Prostate gland (tissue), 2 donors: ENCODE measurements around the gene NEURL1. TPM values are rescaled to one million over a fixed set of nuclear protein-coding genes. Genes with fewer than 3 reads are reported as not detected.

Experiments
- DNase-seq: peaks from one replicate; pipeline ENCODE4 v3.0.0-alpha.2; 2019; ENCODE audit warnings: low spot score
- H3K27ac ChIP-seq, 2 donors: fragments of 200-600 bp; sonication (generic); 2 replicates each; pipeline ENCODE4 v1.5.1; 2017 to 2019
- H3K27me3 ChIP-seq: fragments of 200-600 bp; sonication (generic); replicated peaks from 2 replicates; pipeline ENCODE4 v1.5.1; 2019; ENCODE audit not compliant: insufficient read depth
- H3K36me3 ChIP-seq, 2 donors: fragments of 200-600 bp; sonication (generic); 1 replicate in 1 of 2; 2 replicates in 1 of 2; pipeline versions ENCODE4 v1.5.1 to v1.8.1; 2017 to 2019
- H3K4me1 ChIP-seq: fragments of 200-600 bp; sonication (generic); replicated peaks from 2 replicates; pipeline ENCODE4 v1.5.1; 2019
- H3K4me3 ChIP-seq, 2 donors: fragments of 200-600 bp; sonication (generic); 2 replicates each; pipeline ENCODE4 v1.5.1; 2017 to 2019
- H3K9me3 ChIP-seq: fragments of 200-600 bp; sonication (generic); 2 replicates; pipeline ENCODE4 v1.5.1; 2017
- POLR2A ChIP-seq: fragments of 450-650 bp; IDR thresholded peaks from one replicate; pipeline ENCODE4 v1.6.1; 2016; ENCODE audit warnings: antibody characterized with exemption, mild to moderate bottlenecking
- POLR2AphosphoS5 ChIP-seq: sonication (generic); formaldehyde crosslinking; IDR thresholded peaks from one replicate; pipeline ENCODE4 v1.6.1; 2017; ENCODE audit warnings: antibody characterized with exemption
- WGBS: methylation state at CpG from one replicate; pipeline ENCODE4 v1.1.5; 2018; 5-methylcytosine and 5-hydroxymethylcytosine counted together
- intact Hi-C: fragments of 100-400 bp; cut with DNase I; formaldehyde crosslinking; loops from one replicate; pipeline ENCODE4 v1.14.2; 2022
- total RNA-seq, 2 donors: library from RNA; depleted of rRNA; stranded (reverse); fragments of >200 nt; gene quantifications; one replicate each; pipeline ENCODE4 v1.1.0, GENCODE V29; 2016
- TF ChIP-seq, protein P1 (sequence below), 4 experiments: fragments of 200-600 bp in 2 of 4; fragments of 450-650 bp in 2 of 4; sonication (generic) in 2 of 4; IDR thresholded peaks; 1 replicate in 3 of 4; 2 replicates in 1 of 4; pipeline ENCODE4 v1.5.1; 2016 to 2019; ENCODE audit warnings: antibody characterized with exemption in 4 of 4, mild to moderate bottlenecking in 2 of 4, moderate library complexity in 2 of 4

Gene NEURL1
- total RNA-seq, 2 donors from 2014 or later: 0.96 to 10.5 TPM

DNA sequence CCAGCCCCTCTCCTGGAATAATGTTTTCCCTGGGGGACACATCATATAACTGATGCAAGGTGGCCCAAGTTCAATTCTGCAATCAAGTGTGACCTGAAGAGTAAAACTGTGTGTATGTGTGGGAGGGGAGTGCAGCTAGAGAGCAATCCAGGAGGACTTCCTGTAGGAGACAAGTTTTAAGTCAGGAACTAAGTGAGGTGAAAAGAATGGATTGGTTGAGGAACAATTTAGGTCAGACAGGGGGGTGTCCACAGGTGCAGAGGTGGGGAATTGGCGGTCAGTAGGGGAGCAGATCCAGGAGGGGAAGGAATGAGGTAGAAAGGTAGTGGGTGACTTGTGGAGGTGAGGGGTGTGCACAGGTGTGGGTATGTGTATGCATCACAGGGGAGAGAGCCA is 82.6 kb downstream of the NEURL1 start:
- no peak for DNase-seq
- H3K36me3 ChIP-seq: no peaks in the 10 kb centered on the region
- H3K9me3 ChIP-seq: no peaks in the 10 kb centered on the region
- intact Hi-C loops: no loop called here
- H3K4me3 ChIP-seq: no peak overlapping the region
- no peaks in the 10 kb centered on the region for H3K4me1 ChIP-seq
- 94% methylated on average over 1 of the region's 1 CpG for WGBS
- TF ChIP-seq, protein P1, sequence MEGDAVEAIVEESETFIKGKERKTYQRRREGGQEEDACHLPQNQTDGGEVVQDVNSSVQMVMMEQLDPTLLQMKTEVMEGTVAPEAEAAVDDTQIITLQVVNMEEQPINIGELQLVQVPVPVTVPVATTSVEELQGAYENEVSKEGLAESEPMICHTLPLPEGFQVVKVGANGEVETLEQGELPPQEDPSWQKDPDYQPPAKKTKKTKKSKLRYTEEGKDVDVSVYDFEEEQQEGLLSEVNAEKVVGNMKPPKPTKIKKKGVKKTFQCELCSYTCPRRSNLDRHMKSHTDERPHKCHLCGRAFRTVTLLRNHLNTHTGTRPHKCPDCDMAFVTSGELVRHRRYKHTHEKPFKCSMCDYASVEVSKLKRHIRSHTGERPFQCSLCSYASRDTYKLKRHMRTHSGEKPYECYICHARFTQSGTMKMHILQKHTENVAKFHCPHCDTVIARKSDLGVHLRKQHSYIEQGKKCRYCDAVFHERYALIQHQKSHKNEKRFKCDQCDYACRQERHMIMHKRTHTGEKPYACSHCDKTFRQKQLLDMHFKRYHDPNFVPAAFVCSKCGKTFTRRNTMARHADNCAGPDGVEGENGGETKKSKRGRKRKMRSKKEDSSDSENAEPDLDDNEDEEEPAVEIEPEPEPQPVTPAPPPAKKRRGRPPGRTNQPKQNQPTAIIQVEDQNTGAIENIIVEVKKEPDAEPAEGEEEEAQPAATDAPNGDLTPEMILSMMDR (IDR thresholded peaks at IDR 0.05): no peak
- TF ChIP-seq POLR2A (no peak), POLR2AphosphoS5 (no peak)
- no peak overlapping the region for H3K27ac ChIP-seq
- H3K27me3 ChIP-seq: no peaks in the 10 kb centered on the region

- no peaks in the 10 kb centered on the region for H3K9me3 ChIP-seq
- 40% methylated on average over 2 of the region's 2 CpGs for WGBS
- no peaks in the 10 kb centered on the region for H3K36me3 ChIP-seq
- H3K27ac ChIP-seq: no peak overlapping the region
- TF ChIP-seq, protein P1 (IDR thresholded peaks at IDR 0.05): no peak
- TF ChIP-seq POLR2A (no peak), POLR2AphosphoS5 (no peak)
- no peaks in the 10 kb centered on the region for H3K27me3 ChIP-seq
- H3K4me3 ChIP-seq: no peak overlapping the region
- DNase-seq: no peak
- intact Hi-C loops: no loop called here
- H3K4me1 ChIP-seq: no peaks in the 10 kb centered on the region
Measured at GRCh38 chr10:103576862-103577261, 83.4 kb downstream of the NEURL1 start.

DNA sequence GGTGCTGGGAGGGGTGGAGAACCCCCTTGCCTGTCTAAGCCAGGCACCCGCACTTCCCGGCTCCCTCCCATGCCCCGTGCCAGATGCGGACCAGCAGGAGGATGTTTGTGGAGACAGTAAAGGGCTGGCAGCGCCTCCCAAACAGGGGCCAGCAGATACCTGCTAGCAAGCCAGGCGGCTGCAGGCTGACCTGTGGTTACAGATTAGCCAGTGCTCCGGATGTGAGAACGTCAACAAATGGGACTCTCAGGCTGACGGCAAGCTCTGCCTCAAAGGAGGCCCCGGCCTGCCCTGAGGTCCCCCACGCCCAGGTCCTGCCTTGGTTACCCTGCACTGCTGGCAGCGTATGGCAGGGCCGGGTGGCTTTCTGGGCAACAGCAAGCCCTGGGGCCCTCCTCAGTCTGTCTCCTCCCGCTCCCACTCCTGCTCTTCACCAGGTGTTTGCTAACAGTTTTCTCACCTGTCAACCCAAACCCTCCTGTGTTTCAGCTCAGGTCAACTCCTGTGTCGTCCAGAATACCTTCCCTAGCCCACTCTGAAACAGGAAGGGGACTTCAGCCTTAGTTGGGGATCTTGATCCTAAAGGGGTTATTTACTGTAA is 85.4 kb downstream of the NEURL1 start:
- Histone ChIP-seq H3K4me3 (no peak overlapping the region), H3K27ac (no peak overlapping the region)
- intact Hi-C loops: no loop called here

GRCh38 chr10:103580011-103580410 is 86.5 kb downstream of the NEURL1 start:
- WGBS: 80% methylated on average over 7 of the region's 7 CpGs
- no peak for TF ChIP-seq POLR2AphosphoS5
- no peak for TF ChIP-seq POLR2A
- TF ChIP-seq, protein P1 (IDR thresholded peaks at IDR 0.05): no peak
- no peak for DNase-seq
- Histone ChIP-seq H3K27ac (no peak overlapping the region), H3K27me3 (no peaks in the 10 kb centered on the region), H3K9me3 (no peaks in the 10 kb centered on the region), H3K4me3 (no peak overlapping the region), H3K4me1 (no peaks in the 10 kb centered on the region), H3K36me3 (no peaks in the 10 kb centered on the region)
- intact Hi-C loops: no loop called here

More for the DNA sequence above, 85.4 kb downstream of the NEURL1 start:
- 39% methylated on average over 15 of the region's 15 CpGs for WGBS
- Histone ChIP-seq H3K27me3 (no peaks in the 10 kb centered on the region), H3K36me3 (no peaks in the 10 kb centered on the region), H3K4me1 (no peaks in the 10 kb centered on the region), H3K9me3 (no peaks in the 10 kb centered on the region)
- TF ChIP-seq POLR2AphosphoS5 (no peak), POLR2A (no peak)
- TF ChIP-seq, protein P1 (IDR thresholded peaks at IDR 0.05): no peak
- no peak for DNase-seq

- WGBS: 75% methylated on average over 7 of the region's 7 CpGs
- Histone ChIP-seq H3K9me3 (no peaks in the 10 kb centered on the region), H3K27ac (no peak overlapping the region), H3K36me3 (no peaks in the 10 kb centered on the region), H3K27me3 (no peaks in the 10 kb centered on the region), H3K4me3 (no peak overlapping the region), H3K4me1 (no peaks in the 10 kb centered on the region)
- TF ChIP-seq POLR2AphosphoS5: no peak
- TF ChIP-seq, protein P1 (IDR thresholded peaks at IDR 0.05): no peak
- no peak for TF ChIP-seq POLR2A
- intact Hi-C loops: no loop called here
- DNase-seq: no peak
Measured at GRCh38 chr10:103580430-103580829, 86.9 kb downstream of the NEURL1 start.
